HepG2 (cell line): ENCODE data around the gene ZNF331. TPM values are rescaled to one million over a fixed set of nuclear protein-coding genes. Genes with fewer than 3 reads are reported as not detected.

Experiments
- ATRX ChIP-seq: sonication (generic); formaldehyde crosslinking; IDR thresholded peaks from 2 replicates; pipeline ENCODE4 v1.4.0; 2020; ENCODE audit warnings: missing genetic modification reagents, borderline replicate concordance
- ERF ChIP-seq: IDR thresholded peaks from 2 replicates; pipeline ENCODE4 v1.6.1; 2018; ENCODE audit warnings: missing biosample characterization, missing genetic modification reagents
- HMG20A ChIP-seq: IDR thresholded peaks from 2 replicates; pipeline ENCODE4 v1.6.1; 2016; ENCODE audit warnings: borderline replicate concordance
- HNRNPLL ChIP-seq: fragments of 200-400 bp; formaldehyde crosslinking; IDR thresholded peaks from 2 replicates; pipeline ENCODE4 v1.6.1; 2017; ENCODE audit warnings: mild to moderate bottlenecking, low read depth, low read length; ENCODE audit not compliant: poor library complexity, severe bottlenecking
- HOXA3 ChIP-seq: sonication (generic); formaldehyde crosslinking; IDR thresholded peaks from 2 replicates; pipeline ENCODE4 v1.5.0; 2020; ENCODE audit warnings: missing genetic modification reagents
- HOXA7 ChIP-seq: sonication (generic); formaldehyde crosslinking; IDR thresholded peaks from 2 replicates; pipeline ENCODE4 v1.8.1; 2022; ENCODE audit warnings: mild to moderate bottlenecking, missing genetic modification reagents, moderate library complexity
- JDP2 ChIP-seq: sonication (generic); formaldehyde crosslinking; IDR thresholded peaks from 2 replicates; pipeline ENCODE4 v1.8.1; 2022; ENCODE audit warnings: missing genetic modification reagents, borderline replicate concordance
- KAT2B ChIP-seq: fragments of 150-350 bp; IDR thresholded peaks from 2 replicates; pipeline ENCODE4 v1.6.1; 2014; ENCODE audit warnings: low read depth, low read length, borderline replicate concordance
- KLF16 ChIP-seq, 2 experiments: sonication (generic) in 1 of 2; formaldehyde crosslinking in 1 of 2; IDR thresholded peaks; 2 replicates each; pipeline versions ENCODE4 v1.6.1 to v1.8.0; 2016 to 2023; ENCODE audit warnings: missing genetic modification reagents in 2 of 2, missing compliant biosample characterization in 1 of 2
- MBD4 ChIP-seq: IDR thresholded peaks from 2 replicates; pipeline ENCODE4 v1.6.1; 2012; ENCODE audit warnings: low read length, inconsistent platforms, borderline replicate concordance
- MED8 ChIP-seq: sonication (generic); formaldehyde crosslinking; IDR thresholded peaks from 2 replicates; pipeline ENCODE4 v1.8.1; 2023; ENCODE audit warnings: mild to moderate bottlenecking, missing genetic modification reagents; ENCODE audit not compliant: insufficient replicate concordance
- NR2F2 ChIP-seq: IDR thresholded peaks from 2 replicates; pipeline ENCODE4 v1.6.1; 2012; ENCODE audit warnings: low read depth, inconsistent platforms, borderline replicate concordance
- NR3C1 ChIP-seq: sonication (generic); formaldehyde crosslinking; IDR thresholded peaks from 2 replicates; pipeline ENCODE4 v1.4.0; 2020; ENCODE audit warnings: missing genetic modification reagents
- PITX1 ChIP-seq: sonication (generic); formaldehyde crosslinking; IDR thresholded peaks from 2 replicates; pipeline ENCODE4 v1.5.1; 2020; ENCODE audit warnings: mild to moderate bottlenecking, missing genetic modification reagents
- PPARG ChIP-seq: conservative IDR thresholded peaks from 2 replicates; pipeline ENCODE4 v1.6.1; 2016; ENCODE audit warnings: missing biosample characterization, missing genetic modification reagents
- SALL1 ChIP-seq: sonication (generic); formaldehyde crosslinking; IDR thresholded peaks from 2 replicates; pipeline ENCODE4 v1.8.0; 2022; ENCODE audit warnings: mild to moderate bottlenecking, missing genetic modification reagents
- SIX1 ChIP-seq: sonication (generic); formaldehyde crosslinking; IDR thresholded peaks from 2 replicates; pipeline ENCODE4 v1.4.0; 2020; ENCODE audit warnings: missing genetic modification reagents, borderline replicate concordance
- SYNCRIP ChIP-seq: fragments of 200-400 bp; formaldehyde crosslinking; IDR thresholded peaks from 2 replicates; pipeline ENCODE4 v1.6.1; 2018; ENCODE audit warnings: mild to moderate bottlenecking, low read depth, low read length; ENCODE audit not compliant: insufficient read depth
- TCF7L2 ChIP-seq: IDR thresholded peaks from 2 replicates; pipeline ENCODE4 v1.6.1; 2011; ENCODE audit warnings: mild to moderate bottlenecking, low read depth, low read length, moderate library complexity
- U2AF1 ChIP-seq: fragments of 200-400 bp; formaldehyde crosslinking; optimal IDR thresholded peaks from 2 replicates; pipeline ENCODE3; 2017; ENCODE audit warnings: mild to moderate bottlenecking, low read depth, low read length
- XBP1 ChIP-seq: sonication (generic); formaldehyde crosslinking; IDR thresholded peaks from 2 replicates; pipeline ENCODE4 v1.5.0; 2020; ENCODE audit warnings: missing genetic modification reagents
- ZNF256 ChIP-seq: sonication (generic); formaldehyde crosslinking; conservative IDR thresholded peaks from 2 replicates; pipeline ENCODE4 v1.4.0; 2020; ENCODE audit warnings: missing genetic modification reagents
- ZNF264 ChIP-seq: sonication (generic); formaldehyde crosslinking; IDR thresholded peaks from 2 replicates; pipeline ENCODE4 v1.4.0; 2020; ENCODE audit warnings: missing genetic modification reagents
- ZNF550 ChIP-seq: sonication (generic); formaldehyde crosslinking; IDR thresholded peaks from 2 replicates; pipeline ENCODE4 v1.4.0; 2020; ENCODE audit warnings: mild to moderate bottlenecking, missing genetic modification reagents, borderline replicate concordance
- ZNF552 ChIP-seq: sonication (generic); formaldehyde crosslinking; IDR thresholded peaks from 2 replicates; pipeline ENCODE4 v1.9.0; 2022; ENCODE audit warnings: missing genetic modification reagents, mild to moderate bottlenecking, borderline replicate concordance
- ZNF563 ChIP-seq: sonication (generic); formaldehyde crosslinking; IDR thresholded peaks from 2 replicates; pipeline ENCODE4 v1.8.0; 2022; ENCODE audit warnings: mild to moderate bottlenecking, moderate library complexity, missing genetic modification reagents
- ZNF615 ChIP-seq: sonication (generic); formaldehyde crosslinking; IDR thresholded peaks from 2 replicates; pipeline ENCODE4 v1.5.0; 2020; ENCODE audit warnings: mild to moderate bottlenecking, missing genetic modification reagents, borderline replicate concordance
- ZSCAN22 ChIP-seq: sonication (generic); formaldehyde crosslinking; IDR thresholded peaks from 2 replicates; pipeline ENCODE4 v1.4.0; 2020; ENCODE audit warnings: mild to moderate bottlenecking, missing genetic modification reagents
- polyA plus RNA-seq, 8 experiments: library from polyadenylated mRNA; depleted of rRNA in 3 of 8; stranded (reverse) in 7 of 8; unstranded in 1 of 8; fragments of >200 nt; fragmentation: Illumina TruSeq in 4 of 8; extraction: Trizol in 4 of 8; gene quantifications; 2 replicates each; pipeline versions ENCODE4 v1.2.1 to v1.2.3, GENCODE V29; 2011 to 2016; ENCODE audit warnings: low read depth in 4 of 8, missing spikeins in 1 of 8, mixed read lengths in 1 of 8; ENCODE audit not compliant: insufficient read depth in 1 of 8
- total RNA-seq, 5 experiments: library from RNA; depleted of rRNA; stranded (reverse); fragments of >200 nt; fragmentation: Illumina TruSeq; extraction: Trizol; gene quantifications; 2 replicates each; pipeline ENCODE4 v1.2.3, GENCODE V29; 2016; ENCODE audit warnings: low read depth in 1 of 5
- TF ChIP-seq, protein P1 (sequence below): fragments of 450-650 bp; IDR thresholded peaks from 2 replicates; pipeline ENCODE4 v1.6.1; 2017
- TF ChIP-seq, protein P2 (sequence below): sonication (generic); formaldehyde crosslinking; IDR thresholded peaks from 2 replicates; pipeline ENCODE4 v1.4.0; 2020; ENCODE audit warnings: missing genetic modification reagents
- TF ChIP-seq, protein P3 (sequence below): sonication (generic); formaldehyde crosslinking; IDR thresholded peaks from 2 replicates; pipeline ENCODE4 v1.4.0; 2020; ENCODE audit warnings: missing genetic modification reagents, mild to moderate bottlenecking, borderline replicate concordance

The ZNF331 gene
- total and polyA plus RNA-seq, 2 of the 13 experiments (the other 11 are each of a cell fraction or from before 2014, with no cell fraction given), result 8.2 to 13.3 TPM

DNA sequence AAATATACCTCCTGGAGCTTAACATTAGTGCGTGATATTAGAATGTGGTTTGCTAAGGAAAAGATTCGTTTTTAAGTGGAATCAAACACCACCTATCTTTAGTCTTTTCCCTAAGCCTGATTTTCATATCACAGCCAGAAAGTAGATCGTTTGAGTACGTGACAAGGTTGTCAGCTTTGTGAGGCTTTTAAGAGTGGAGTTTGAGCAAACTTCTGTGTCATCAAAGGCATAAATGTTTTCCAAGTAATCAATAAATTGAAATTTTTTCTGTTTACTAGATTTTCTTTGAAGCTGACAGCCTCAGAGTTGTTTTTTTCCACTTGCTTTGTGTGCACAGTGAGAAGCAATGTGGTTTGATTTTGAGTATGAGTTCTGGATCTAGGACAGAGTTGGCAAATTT lies 6.5 kb upstream of the ZNF331 start (continued):
- TF ChIP-seq, protein P1, sequence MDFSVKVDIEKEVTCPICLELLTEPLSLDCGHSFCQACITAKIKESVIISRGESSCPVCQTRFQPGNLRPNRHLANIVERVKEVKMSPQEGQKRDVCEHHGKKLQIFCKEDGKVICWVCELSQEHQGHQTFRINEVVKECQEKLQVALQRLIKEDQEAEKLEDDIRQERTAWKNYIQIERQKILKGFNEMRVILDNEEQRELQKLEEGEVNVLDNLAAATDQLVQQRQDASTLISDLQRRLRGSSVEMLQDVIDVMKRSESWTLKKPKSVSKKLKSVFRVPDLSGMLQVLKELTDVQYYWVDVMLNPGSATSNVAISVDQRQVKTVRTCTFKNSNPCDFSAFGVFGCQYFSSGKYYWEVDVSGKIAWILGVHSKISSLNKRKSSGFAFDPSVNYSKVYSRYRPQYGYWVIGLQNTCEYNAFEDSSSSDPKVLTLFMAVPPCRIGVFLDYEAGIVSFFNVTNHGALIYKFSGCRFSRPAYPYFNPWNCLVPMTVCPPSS, result no peak
- TF ChIP-seq KAT2B (peak; percentile 95), ATRX (CRISPR knock-in tag) (no peak), PPARG (CRISPR knock-in tag) (peak; percentile 79), SIX1 (peak; percentile 58; the same call in 1 of the 2 replicates), MBD4 (peak; percentile 91; the same call in 1 of the 2 replicates), ZNF264 (CRISPR knock-in tag) (no peak), ZNF552 (CRISPR knock-in tag) (no peak), MED8 (CRISPR knock-in tag) (peak; percentile 35), KLF16 (CRISPR knock-in tag; IDR thresholded peaks at IDR 0.05) (peak in 1 of 2 experiments; percentile 44; a peak in 1 of 4 replicates), ZNF615 (CRISPR knock-in tag) (0 out of 2 replicates have a peak, but pooled peaks have one; percentile 30), ZNF563 (CRISPR knock-in tag) (no peak), ZNF256 (CRISPR knock-in tag) (no peak), PITX1 (CRISPR knock-in tag) (peak; percentile 71), ZSCAN22 (CRISPR knock-in tag) (no peak), NR3C1 (CRISPR knock-in tag) (no peak), TCF7L2 (0 out of 2 replicates have a peak, but pooled peaks have one; percentile 36), ZNF550 (no peak), SALL1 (CRISPR knock-in tag) (peak; percentile 38; the same call in 1 of the 2 replicates), HMG20A (peak; percentile 52; the same call in 1 of the 2 replicates), ERF (peak; percentile 35; the same call in 1 of the 2 replicates), XBP1 (no peak), HOXA3 (CRISPR knock-in tag) (no peak), SYNCRIP (no peak), HNRNPLL (no peak), JDP2 (CRISPR knock-in tag) (no peak), NR2F2 (peak; percentile 57; the same call in 1 of the 2 replicates), U2AF1 (no peak), HOXA7 (CRISPR knock-in tag) (no peak)
- TF ChIP-seq, protein P2, sequence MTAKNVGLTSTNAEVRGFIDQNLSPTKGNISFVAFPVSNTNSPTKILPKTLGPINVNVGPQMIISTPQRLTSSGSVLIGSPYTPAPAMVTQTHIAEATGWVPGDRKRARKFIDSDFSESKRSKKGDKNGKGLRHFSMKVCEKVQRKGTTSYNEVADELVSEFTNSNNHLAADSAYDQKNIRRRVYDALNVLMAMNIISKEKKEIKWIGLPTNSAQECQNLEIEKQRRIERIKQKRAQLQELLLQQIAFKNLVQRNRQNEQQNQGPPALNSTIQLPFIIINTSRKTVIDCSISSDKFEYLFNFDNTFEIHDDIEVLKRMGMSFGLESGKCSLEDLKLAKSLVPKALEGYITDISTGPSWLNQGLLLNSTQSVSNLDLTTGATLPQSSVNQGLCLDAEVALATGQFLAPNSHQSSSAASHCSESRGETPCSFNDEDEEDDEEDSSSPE (CRISPR knock-in tag), result no peak
- TF ChIP-seq, protein P3, sequence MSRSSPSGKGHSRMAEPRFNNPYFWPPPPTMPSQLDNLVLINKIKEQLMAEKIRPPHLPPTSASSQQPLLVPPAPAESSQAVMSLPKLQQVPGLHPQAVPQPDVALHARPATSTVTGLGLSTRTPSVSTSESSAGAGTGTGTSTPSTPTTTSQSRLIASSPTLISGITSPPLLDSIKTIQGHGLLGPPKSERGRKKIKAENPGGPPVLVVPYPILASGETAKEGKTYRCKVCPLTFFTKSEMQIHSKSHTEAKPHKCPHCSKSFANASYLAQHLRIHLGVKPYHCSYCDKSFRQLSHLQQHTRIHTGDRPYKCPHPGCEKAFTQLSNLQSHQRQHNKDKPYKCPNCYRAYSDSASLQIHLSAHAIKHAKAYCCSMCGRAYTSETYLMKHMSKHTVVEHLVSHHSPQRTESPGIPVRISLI (CRISPR knock-in tag), result peak; percentile 88
